K562 treated with DMSO at 1 percent for 4 hours (cell line): ENCODE data around the gene TCTN2. TPM values are rescaled to one million over a fixed set of nuclear protein-coding genes. Genes with fewer than 3 reads are reported as not detected.

ENCODE experiments used
- total RNA-seq: library from RNA; unstranded; fragments of 300-600 nt; gene quantifications from 2 replicates; pipeline ENCODE4 v1.2.3, GENCODE V29; 2022; ENCODE audit not compliant: insufficient read depth

TCTN2 gene
- total RNA-seq, result 3.3 and 4.1 TPM in 2 replicates

DNA sequence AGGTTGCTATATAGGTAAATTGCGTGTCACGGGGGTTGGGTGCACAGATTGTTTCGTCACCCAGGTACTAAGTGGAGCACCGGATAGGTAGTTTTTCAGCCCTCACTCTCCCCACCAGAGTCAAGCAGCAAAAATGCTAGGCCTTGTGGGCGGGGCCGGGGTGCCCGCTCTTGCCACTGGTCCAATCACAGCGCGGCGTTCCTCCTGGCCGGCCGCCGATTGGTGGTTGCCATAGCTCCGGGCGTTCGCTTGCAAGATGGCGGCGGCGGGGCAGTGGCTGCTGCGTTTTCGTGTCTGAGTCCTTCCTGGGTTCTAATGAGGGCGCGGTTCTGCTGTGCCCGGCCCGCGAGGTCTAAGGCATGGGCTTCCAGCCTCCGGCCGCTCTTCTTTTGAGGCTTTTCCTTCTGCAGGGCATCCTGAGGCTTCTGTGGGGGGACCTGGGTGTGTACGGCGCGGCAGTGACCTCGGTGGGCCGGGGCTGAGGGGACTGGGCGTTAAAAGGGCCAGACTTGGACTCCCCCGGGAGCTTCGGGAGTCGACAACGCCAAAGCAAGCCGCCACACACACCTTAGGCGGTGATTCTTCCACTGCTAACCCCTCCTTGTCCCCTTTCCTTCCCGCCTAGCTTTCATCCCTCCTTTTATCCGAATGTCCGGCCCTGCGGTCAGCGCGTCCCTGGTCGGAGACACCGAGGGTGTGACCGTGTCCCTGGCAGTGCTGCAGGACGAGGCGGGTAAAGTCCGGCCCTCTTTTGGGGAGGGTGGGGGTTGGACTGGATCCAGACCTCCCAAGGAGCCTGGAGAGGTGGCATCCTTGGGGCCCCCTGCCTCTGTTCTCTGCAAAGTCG, at the start of gene TCTN2:
Gene TCTN2 (plus strand): TSS at position 232 of the 847 bp plus-strand sequence. CDS start 128 bp downstream, at position 360.

GRCh38 chr12:123633379-123634141, 37.4 kb upstream of the TCTN2 start, which contains the start of the genes EIF2B1 and GTF2H3:
EIF2B1 (minus strand) TSS chr12:123633686; CDS start chr12:123633557, 129 bp downstream.
GTF2H3 (plus strand) TSS chr12:123633829; CDS start chr12:123633860, 31 bp downstream.

Other genes starting within 250 kb of the TCTN2 start
- gene RILPL2, start 234.4 kb upstream of the TCTN2 start, total RNA-seq, result 7.9 and 9.1 TPM in 2 replicates
- gene SNRNP35, start 213.0 kb upstream of the TCTN2 start, total RNA-seq, result 15.5 and 25.5 TPM in 2 replicates
- gene RILPL1, start 137.4 kb upstream of the TCTN2 start, total RNA-seq, result 3.3 and 3.7 TPM in 2 replicates
- 123 and 139 TPM in 2 replicates for gene TMED2, start 86.6 kb upstream of the TCTN2 start, total RNA-seq
- gene DDX55, start 69.0 kb upstream of the TCTN2 start, total RNA-seq, result 14.2 and 22.0 TPM in 2 replicates
- 29.7 and 46.7 TPM in 2 replicates for gene EIF2B1, start 37.4 kb upstream of the TCTN2 start, total RNA-seq
- 19.9 and 20.2 TPM in 2 replicates for gene GTF2H3, start 37.3 kb upstream of the TCTN2 start, total RNA-seq
- gene ATP6V0A2, start 41.2 kb downstream of the TCTN2 start, total RNA-seq, result 11.7 and 14.4 TPM in 2 replicates
- gene DNAH10, start 91.2 kb downstream of the TCTN2 start, total RNA-seq, result 0.32 and 0.42 TPM in 2 replicates